ENCODE results near the gene OSBPL2. TPM values are rescaled to one million over a fixed set of nuclear protein-coding genes. Genes with fewer than 3 reads are reported as not detected.

OSBPL2 gene
- total and polyA plus RNA-seq, 9 of the 15 experiments (the other 6 are each of a cell fraction or from before 2014, with no cell fraction given) = 2.5 to 25.6 (median 14.1) TPM

DNA sequence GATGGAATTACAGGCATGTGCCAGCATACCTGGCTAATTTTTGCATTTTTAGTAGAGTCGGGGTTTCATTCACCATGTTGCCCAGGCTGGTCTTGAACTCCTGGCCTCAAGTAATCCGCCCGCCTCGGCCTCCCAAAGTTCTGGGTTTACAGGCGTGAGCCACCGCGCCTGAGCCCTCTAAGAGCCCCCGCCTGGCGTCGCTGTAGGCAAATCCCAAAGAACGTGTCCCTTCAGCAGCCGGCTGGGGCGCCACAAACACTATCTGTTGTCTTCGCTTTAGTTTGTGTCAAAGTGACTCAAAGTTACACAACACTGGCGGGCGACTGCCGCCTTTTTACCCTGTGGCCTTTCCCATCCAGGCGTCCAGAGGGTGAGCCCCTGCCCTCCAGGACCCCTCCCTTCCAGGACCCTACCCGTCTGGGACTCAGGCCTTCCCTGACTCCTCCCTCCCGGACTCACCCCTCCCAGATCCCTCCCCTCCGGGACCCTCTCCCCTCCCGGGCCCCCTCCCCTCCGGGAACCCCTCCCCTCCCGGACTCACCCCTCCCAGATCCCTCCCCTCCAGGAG, 63.5 kb downstream of the OSBPL2 start (continued):
- TF ChIP-seq, protein P1, sequence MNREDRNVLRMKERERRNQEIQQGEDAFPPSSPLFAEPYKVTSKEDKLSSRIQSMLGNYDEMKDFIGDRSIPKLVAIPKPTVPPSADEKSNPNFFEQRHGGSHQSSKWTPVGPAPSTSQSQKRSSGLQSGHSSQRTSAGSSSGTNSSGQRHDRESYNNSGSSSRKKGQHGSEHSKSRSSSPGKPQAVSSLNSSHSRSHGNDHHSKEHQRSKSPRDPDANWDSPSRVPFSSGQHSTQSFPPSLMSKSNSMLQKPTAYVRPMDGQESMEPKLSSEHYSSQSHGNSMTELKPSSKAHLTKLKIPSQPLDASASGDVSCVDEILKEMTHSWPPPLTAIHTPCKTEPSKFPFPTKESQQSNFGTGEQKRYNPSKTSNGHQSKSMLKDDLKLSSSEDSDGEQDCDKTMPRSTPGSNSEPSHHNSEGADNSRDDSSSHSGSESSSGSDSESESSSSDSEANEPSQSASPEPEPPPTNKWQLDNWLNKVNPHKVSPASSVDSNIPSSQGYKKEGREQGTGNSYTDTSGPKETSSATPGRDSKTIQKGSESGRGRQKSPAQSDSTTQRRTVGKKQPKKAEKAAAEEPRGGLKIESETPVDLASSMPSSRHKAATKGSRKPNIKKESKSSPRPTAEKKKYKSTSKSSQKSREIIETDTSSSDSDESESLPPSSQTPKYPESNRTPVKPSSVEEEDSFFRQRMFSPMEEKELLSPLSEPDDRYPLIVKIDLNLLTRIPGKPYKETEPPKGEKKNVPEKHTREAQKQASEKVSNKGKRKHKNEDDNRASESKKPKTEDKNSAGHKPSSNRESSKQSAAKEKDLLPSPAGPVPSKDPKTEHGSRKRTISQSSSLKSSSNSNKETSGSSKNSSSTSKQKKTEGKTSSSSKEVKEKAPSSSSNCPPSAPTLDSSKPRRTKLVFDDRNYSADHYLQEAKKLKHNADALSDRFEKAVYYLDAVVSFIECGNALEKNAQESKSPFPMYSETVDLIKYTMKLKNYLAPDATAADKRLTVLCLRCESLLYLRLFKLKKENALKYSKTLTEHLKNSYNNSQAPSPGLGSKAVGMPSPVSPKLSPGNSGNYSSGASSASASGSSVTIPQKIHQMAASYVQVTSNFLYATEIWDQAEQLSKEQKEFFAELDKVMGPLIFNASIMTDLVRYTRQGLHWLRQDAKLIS (CRISPR knock-in tag; IDR thresholded peaks at IDR 0.05) = no peak
- TF ChIP-seq, protein P2, sequence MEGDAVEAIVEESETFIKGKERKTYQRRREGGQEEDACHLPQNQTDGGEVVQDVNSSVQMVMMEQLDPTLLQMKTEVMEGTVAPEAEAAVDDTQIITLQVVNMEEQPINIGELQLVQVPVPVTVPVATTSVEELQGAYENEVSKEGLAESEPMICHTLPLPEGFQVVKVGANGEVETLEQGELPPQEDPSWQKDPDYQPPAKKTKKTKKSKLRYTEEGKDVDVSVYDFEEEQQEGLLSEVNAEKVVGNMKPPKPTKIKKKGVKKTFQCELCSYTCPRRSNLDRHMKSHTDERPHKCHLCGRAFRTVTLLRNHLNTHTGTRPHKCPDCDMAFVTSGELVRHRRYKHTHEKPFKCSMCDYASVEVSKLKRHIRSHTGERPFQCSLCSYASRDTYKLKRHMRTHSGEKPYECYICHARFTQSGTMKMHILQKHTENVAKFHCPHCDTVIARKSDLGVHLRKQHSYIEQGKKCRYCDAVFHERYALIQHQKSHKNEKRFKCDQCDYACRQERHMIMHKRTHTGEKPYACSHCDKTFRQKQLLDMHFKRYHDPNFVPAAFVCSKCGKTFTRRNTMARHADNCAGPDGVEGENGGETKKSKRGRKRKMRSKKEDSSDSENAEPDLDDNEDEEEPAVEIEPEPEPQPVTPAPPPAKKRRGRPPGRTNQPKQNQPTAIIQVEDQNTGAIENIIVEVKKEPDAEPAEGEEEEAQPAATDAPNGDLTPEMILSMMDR (IDR thresholded peaks at IDR 0.05 in 2 of 3, conservative IDR thresholded peaks at IDR 0.05 in 1 of 3; ENCODE audit: insufficient read depth in 2 of 3, low read depth in 1 of 3, low read length in 3 of 3) = peak; percentile 97 to 99 (median 99)
- TF ChIP-seq ZNF79 (CRISPR knock-in tag; IDR thresholded peaks at IDR 0.05; ENCODE audit: low read depth) (no peak), JUN (IDR thresholded peaks at IDR 0.05; ENCODE audit: borderline replicate concordance, low read depth, low read length) (peak; percentile 46; the same call in 1 of the 2 replicates), JUN (CRISPR knock-in tag; IDR thresholded peaks at IDR 0.05; ENCODE audit: borderline replicate concordance) (no peak), ILF3 (IDR thresholded peaks at IDR 0.05; ENCODE audit: borderline replicate concordance) (0 out of 2 replicates have a peak, but pooled peaks have one; percentile 25), XRCC5 (IDR thresholded peaks at IDR 0.05; ENCODE audit: low read depth, low read length) (peak; percentile 91), SMARCE1 (IDR thresholded peaks at IDR 0.05) (peak; percentile 47; the same call in 1 of the 2 replicates), PHF20 (IDR thresholded peaks at IDR 0.05; ENCODE audit: partially characterized antibody) (peak; percentile 28), STAT5A (IDR thresholded peaks at IDR 0.05; ENCODE audit: borderline replicate concordance, low read length) (peak; percentile 24; the same call in 1 of the 2 replicates), ZNF217 (CRISPR knock-in tag; IDR thresholded peaks at IDR 0.05) (no peak), DPF2 (IDR thresholded peaks at IDR 0.05) (peak; percentile 73), MEF2D (tag; conservative IDR thresholded peaks at IDR 0.05; ENCODE audit: low read depth) (0 out of 2 replicates have a peak, but pooled peaks have one; percentile 22), FIP1L1 (IDR thresholded peaks at IDR 0.05; ENCODE audit: low read depth, low read length, poor library complexity, severe bottlenecking) (no peak), ZNF785 (CRISPR knock-in tag; IDR thresholded peaks at IDR 0.05) (no peak), ESRRA (IDR thresholded peaks at IDR 0.05; ENCODE audit: borderline replicate concordance, low read depth) (0 out of 2 replicates have a peak, but pooled peaks have one; percentile 47), BHLHE40 (IDR thresholded peaks at IDR 0.05; ENCODE audit: low read length) (peak; percentile 48; the same call in 1 of the 2 replicates), ADNP (tag; IDR thresholded peaks at IDR 0.05) (peak; percentile 98), ZNF12 (CRISPR knock-in tag; IDR thresholded peaks at IDR 0.05) (no peak), RCOR1 (IDR thresholded peaks at IDR 0.05; ENCODE audit: borderline replicate concordance in 1 of 2, low read depth in 2 of 2, low read length in 2 of 2) (peak in 1 of 2 experiments; percentile 60; a peak in 1 of 4 replicates), ELF2 (CRISPR knock-in tag; IDR thresholded peaks at IDR 0.05) (no peak), TEAD2 (tag; IDR thresholded peaks at IDR 0.05) (no peak)
- TF ChIP-seq, protein P3, sequence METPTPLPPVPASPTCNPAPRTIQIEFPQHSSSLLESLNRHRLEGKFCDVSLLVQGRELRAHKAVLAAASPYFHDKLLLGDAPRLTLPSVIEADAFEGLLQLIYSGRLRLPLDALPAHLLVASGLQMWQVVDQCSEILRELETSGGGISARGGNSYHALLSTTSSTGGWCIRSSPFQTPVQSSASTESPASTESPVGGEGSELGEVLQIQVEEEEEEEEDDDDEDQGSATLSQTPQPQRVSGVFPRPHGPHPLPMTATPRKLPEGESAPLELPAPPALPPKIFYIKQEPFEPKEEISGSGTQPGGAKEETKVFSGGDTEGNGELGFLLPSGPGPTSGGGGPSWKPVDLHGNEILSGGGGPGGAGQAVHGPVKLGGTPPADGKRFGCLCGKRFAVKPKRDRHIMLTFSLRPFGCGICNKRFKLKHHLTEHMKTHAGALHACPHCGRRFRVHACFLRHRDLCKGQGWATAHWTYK (CRISPR knock-in tag; IDR thresholded peaks at IDR 0.05) = peak; percentile 40; the same call in 1 of the 2 replicates

Measured in K562 (cell line).